Body of pancreas (tissue), 4 donors: ENCODE data around the gene TFEC.

ENCODE experiments used
- POLR2A ChIP-seq, 3 donors: fragments of 450-650 bp; IDR thresholded peaks; one replicate each; pipeline ENCODE4 v1.6.1; 2016; ENCODE audit warnings: antibody characterized with exemption in 3 of 3, mild to moderate bottlenecking in 2 of 3
- TF ChIP-seq, protein P1 (sequence below), 7 experiments: fragments of 450-650 bp in 4 of 7; fragments of 200-600 bp in 3 of 7; sonication (generic) in 3 of 7; IDR thresholded peaks; one replicate each; pipeline ENCODE4 v1.5.1; 2016 to 2019; ENCODE audit warnings: antibody characterized with exemption in 7 of 7

DNA sequence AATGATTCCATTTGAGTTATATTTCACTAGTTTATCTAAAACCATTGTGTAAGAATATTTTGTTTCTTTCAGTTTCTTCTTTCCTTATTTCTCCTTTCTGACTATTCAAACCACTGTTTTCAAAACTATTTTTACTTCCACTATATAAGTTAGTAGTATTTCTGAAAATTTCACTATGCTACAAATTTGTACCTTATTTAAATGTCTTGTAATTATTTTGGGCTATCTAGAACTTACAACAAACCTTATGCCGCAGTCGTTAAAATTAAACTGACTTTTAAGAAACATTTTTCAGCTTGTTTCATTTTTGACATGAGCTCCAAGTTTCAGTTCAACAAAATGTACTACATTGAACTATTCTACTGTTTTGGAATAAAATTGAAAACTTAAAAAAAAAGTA is 1.8 kb downstream of the TFEC start:
- TF ChIP-seq, protein P1, sequence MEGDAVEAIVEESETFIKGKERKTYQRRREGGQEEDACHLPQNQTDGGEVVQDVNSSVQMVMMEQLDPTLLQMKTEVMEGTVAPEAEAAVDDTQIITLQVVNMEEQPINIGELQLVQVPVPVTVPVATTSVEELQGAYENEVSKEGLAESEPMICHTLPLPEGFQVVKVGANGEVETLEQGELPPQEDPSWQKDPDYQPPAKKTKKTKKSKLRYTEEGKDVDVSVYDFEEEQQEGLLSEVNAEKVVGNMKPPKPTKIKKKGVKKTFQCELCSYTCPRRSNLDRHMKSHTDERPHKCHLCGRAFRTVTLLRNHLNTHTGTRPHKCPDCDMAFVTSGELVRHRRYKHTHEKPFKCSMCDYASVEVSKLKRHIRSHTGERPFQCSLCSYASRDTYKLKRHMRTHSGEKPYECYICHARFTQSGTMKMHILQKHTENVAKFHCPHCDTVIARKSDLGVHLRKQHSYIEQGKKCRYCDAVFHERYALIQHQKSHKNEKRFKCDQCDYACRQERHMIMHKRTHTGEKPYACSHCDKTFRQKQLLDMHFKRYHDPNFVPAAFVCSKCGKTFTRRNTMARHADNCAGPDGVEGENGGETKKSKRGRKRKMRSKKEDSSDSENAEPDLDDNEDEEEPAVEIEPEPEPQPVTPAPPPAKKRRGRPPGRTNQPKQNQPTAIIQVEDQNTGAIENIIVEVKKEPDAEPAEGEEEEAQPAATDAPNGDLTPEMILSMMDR (IDR thresholded peaks at IDR 0.05) = no peak
- TF ChIP-seq POLR2A (IDR thresholded peaks at IDR 0.05) = no peak
